Measurements from ENCODE around the gene ERGIC3.

DNA sequence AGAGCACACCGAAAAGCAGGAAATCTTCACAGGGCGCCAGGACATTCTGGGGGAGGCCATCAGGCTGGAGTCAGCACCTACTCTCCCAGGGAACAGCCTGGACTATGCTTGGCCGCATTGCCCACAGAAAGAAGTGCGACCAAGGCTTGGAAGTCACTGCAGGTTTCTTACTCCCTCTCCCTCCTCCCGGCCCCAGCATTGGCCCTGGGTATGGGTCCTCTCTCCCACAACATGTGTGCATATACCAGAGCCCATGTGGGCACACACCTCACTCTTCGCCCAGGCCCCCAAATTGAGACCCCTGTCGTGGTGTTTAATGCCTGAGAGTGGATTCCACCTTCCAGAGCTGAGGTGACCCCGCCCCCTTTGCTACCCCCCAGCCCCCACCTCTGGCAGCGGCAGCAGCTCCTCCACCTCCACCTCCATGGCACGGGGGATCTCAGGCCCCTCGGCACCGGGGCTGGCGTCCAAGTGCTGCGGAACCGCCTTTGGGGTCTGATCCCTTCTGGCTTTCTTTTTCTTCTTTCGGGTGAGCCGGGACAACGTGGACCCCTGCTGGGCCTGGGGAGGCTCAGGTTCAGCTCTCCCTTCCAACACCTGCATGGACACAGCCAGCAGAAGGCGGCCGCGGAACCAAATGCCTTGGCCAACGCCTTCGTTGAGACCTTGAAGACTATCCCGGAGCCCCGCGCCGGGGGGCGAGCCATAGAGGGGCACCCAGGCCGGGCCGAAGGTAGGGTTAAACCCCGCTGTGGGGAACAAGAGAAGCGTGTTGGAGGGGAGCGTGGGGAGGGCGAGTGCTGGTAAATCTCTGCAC is 58.5 kb downstream of the ERGIC3 start:
- TF ChIP-seq EZH2 (IDR thresholded peaks at IDR 0.05; ENCODE audit: borderline replicate concordance, low read length): no peak
- TF ChIP-seq, protein P1, sequence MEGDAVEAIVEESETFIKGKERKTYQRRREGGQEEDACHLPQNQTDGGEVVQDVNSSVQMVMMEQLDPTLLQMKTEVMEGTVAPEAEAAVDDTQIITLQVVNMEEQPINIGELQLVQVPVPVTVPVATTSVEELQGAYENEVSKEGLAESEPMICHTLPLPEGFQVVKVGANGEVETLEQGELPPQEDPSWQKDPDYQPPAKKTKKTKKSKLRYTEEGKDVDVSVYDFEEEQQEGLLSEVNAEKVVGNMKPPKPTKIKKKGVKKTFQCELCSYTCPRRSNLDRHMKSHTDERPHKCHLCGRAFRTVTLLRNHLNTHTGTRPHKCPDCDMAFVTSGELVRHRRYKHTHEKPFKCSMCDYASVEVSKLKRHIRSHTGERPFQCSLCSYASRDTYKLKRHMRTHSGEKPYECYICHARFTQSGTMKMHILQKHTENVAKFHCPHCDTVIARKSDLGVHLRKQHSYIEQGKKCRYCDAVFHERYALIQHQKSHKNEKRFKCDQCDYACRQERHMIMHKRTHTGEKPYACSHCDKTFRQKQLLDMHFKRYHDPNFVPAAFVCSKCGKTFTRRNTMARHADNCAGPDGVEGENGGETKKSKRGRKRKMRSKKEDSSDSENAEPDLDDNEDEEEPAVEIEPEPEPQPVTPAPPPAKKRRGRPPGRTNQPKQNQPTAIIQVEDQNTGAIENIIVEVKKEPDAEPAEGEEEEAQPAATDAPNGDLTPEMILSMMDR (IDR thresholded peaks at IDR 0.05; ENCODE audit: low read length): no peak
